Smooth muscle cell (in vitro differentiated cells): ENCODE measurements around the gene KRTAP4-5. TPM values are rescaled to one million over a fixed set of nuclear protein-coding genes. Genes with fewer than 3 reads are reported as not detected.

Experiments used
- DNase-seq: peaks from one replicate; lab custom pipeline; 2025; ENCODE audit not compliant: unreplicated experiment; lab: John Stamatoyannopoulos, UW
- H2AFZ ChIP-seq: fragments of 200-600 bp; sonication (generic); 2 replicates; pipeline ENCODE4 v1.6.0; 2016; ENCODE audit warnings: antibody characterized with exemption, low read depth, mild to moderate bottlenecking
- H3F3A ChIP-seq: fragments of 200-600 bp; sonication (generic); 2 replicates; pipeline ENCODE4 v1.6.0; 2017; ENCODE audit warnings: antibody characterized with exemption, low read depth
- H3K27ac ChIP-seq: fragments of 200-600 bp; sonication (generic); 2 replicates; pipeline ENCODE4 v1.5.1; 2016; ENCODE audit warnings: low read depth, mild to moderate bottlenecking
- H3K27me3 ChIP-seq: fragments of 200-600 bp; sonication (generic); 2 replicates; pipeline ENCODE4 v1.6.1; 2016; ENCODE audit warnings: low read depth, mild to moderate bottlenecking
- H3K36me3 ChIP-seq: fragments of 200-600 bp; sonication (generic); 2 replicates; pipeline ENCODE4 v1.5.1; 2016; ENCODE audit warnings: low read depth
- H3K4me1 ChIP-seq: fragments of 200-600 bp; sonication (generic); 2 replicates; pipeline ENCODE4 v1.5.1; 2016; ENCODE audit warnings: low read depth
- H3K4me2 ChIP-seq: fragments of 200-600 bp; sonication (generic); 2 replicates; pipeline ENCODE4 v1.6.0; 2016; ENCODE audit warnings: mild to moderate bottlenecking
- H3K4me3 ChIP-seq: fragments of 200-600 bp; sonication (generic); 2 replicates; pipeline ENCODE4 v1.5.1; 2016; ENCODE audit warnings: mild to moderate bottlenecking
- H3K79me2 ChIP-seq: fragments of 200-600 bp; sonication (generic); 2 replicates; pipeline ENCODE4 v1.6.0; 2016; ENCODE audit warnings: low read depth, mild to moderate bottlenecking
- H3K9ac ChIP-seq: fragments of 200-600 bp; sonication (generic); 2 replicates; pipeline ENCODE4 v1.6.0; 2016; ENCODE audit warnings: low read depth
- H3K9me3 ChIP-seq: fragments of 200-600 bp; sonication (generic); replicated peaks from 2 replicates; pipeline ENCODE4 v1.5.1; 2016; ENCODE audit warnings: low read depth
- H4K20me1 ChIP-seq: fragments of 200-600 bp; sonication (generic); 2 replicates; pipeline ENCODE4 v1.6.0; 2016; ENCODE audit warnings: low read depth
- CTCF ChIP-seq: fragments of 200-600 bp; sonication (generic); IDR thresholded peaks from 2 replicates; pipeline ENCODE4 v1.5.1; 2017; ENCODE audit warnings: borderline replicate concordance, mild to moderate bottlenecking, antibody characterized with exemption; ENCODE audit not compliant: insufficient read depth, poor library complexity, severe bottlenecking
- WGBS: methylation state at CpG from one replicate; pipeline ENCODE4 v1.1.7; 2016; ENCODE audit warnings: low lambda C conversion rate; 5-methylcytosine and 5-hydroxymethylcytosine counted together
- polyA plus RNA-seq: library from polyadenylated mRNA; unstranded; fragments of >200 nt; fragmentation: Nextera tagmentation; extraction: Ambion mirVana; gene quantifications from 2 replicates; pipeline ENCODE4 v1.2.1, GENCODE V29; 2016
- total RNA-seq: library from RNA; depleted of rRNA; stranded (reverse); fragments of >200 nt; gene quantifications from 2 replicates; pipeline ENCODE4 v1.2.3, GENCODE V29; 2014

The KRTAP4-5 gene
- total and polyA plus RNA-seq, 2 experiments from 2014 or later, result not detected

GRCh38 chr17:41186872-41187271 lies 37.2 kb upstream of the KRTAP4-5 start:
- Histone ChIP-seq H3K9ac (no peak overlapping the region), H2AFZ (no peak overlapping the region), H3K4me3 (no peak overlapping the region), H3K27me3 (peaks cover 9% of the 10 kb centered on the region), H3K9me3 (no peaks in the 10 kb centered on the region), H3K4me2 (no peak overlapping the region), H3K4me1 (no peaks in the 10 kb centered on the region), H4K20me1 (no peaks in the 10 kb centered on the region), H3K36me3 (no peaks in the 10 kb centered on the region), H3K79me2 (no peaks in the 10 kb centered on the region), H3K27ac (no peak overlapping the region), H3F3A (no peaks in the 10 kb centered on the region)
- no peak for DNase-seq
- TF ChIP-seq CTCF, result no peak
- 92% methylated on average over 2 of the region's 2 CpGs for WGBS

GRCh38 chr17:41185001-41185400 lies 35.4 kb upstream of the KRTAP4-5 start:
- Histone ChIP-seq H3K9ac (no peak overlapping the region), H3K27me3 (peaks cover 9% of the 10 kb centered on the region), H3K27ac (no peak overlapping the region), H3K36me3 (no peaks in the 10 kb centered on the region), H2AFZ (no peak overlapping the region), H3K4me3 (no peak overlapping the region), H4K20me1 (no peaks in the 10 kb centered on the region), H3K4me2 (no peak overlapping the region), H3K4me1 (no peaks in the 10 kb centered on the region), H3K79me2 (no peaks in the 10 kb centered on the region), H3K9me3 (no peaks in the 10 kb centered on the region), H3F3A (no peaks in the 10 kb centered on the region)
- TF ChIP-seq CTCF, result no peak
- 88% methylated on average over 1 of the region's 1 CpG for WGBS
- DNase-seq, result no peak

- no peak for DNase-seq
- WGBS, result 80% methylated on average over 9 of the region's 9 CpGs
- Histone ChIP-seq H4K20me1 (no peaks in the 10 kb centered on the region), H3F3A (no peaks in the 10 kb centered on the region), H3K36me3 (no peaks in the 10 kb centered on the region), H3K27me3 (peaks cover 9% of the 10 kb centered on the region), H3K4me1 (no peaks in the 10 kb centered on the region), H3K9ac (no peak within 1 kb of the TSS), H3K4me2 (no peak within 1 kb of the TSS), H3K4me3 (no peak within 1 kb of the TSS), H3K79me2 (no peaks in the 10 kb centered on the region), H3K27ac (no peak within 1 kb of the TSS), H3K9me3 (no peaks in the 10 kb centered on the region), H2AFZ (no peak within 1 kb of the TSS)
- no peak for TF ChIP-seq CTCF
Observed at GRCh38 chr17:41184480-41184961, 34.9 kb upstream of the KRTAP4-5 start, which contains the start of gene KRTAP4-1. TSS of gene KRTAP4-1 (minus strand) at chr17:41184911. CDS start at chr17:41184854, 57 bp downstream.
